HEK293 (cell line): ENCODE data around the gene KRT79.

Experiments used
- CTCF ChIA-PET: fragments of 350-600 bp; formaldehyde crosslinking; extraction: SDS; loops from one replicate; lab custom pipeline; 2021; ENCODE audit warnings: antibody characterized with exemption; lab: Yijun Ruan, JAX
- POLR2A ChIA-PET: fragments of 300-600 bp; formaldehyde crosslinking; extraction: SDS; loops from one replicate; lab custom pipeline; 2020; ENCODE audit warnings: antibody characterized with exemption, inconsistent platforms; lab: Yijun Ruan, JAX
- H3K27ac ChIP-seq: fragments of 200-500 bp; sonication (Bioruptor generic); 2 replicates; pipeline ENCODE4 v1.5.1; 2014; ENCODE audit warnings: low read depth, low read length, control low read depth, inconsistent platforms; ENCODE audit errors: extremely low read depth
- H3K36me3 ChIP-seq, 2 experiments: fragments of 200-500 bp in 1 of 2; sonication (Bioruptor generic) in 1 of 2; 1 replicate in 1 of 2; 2 replicates in 1 of 2; pipeline ENCODE4 v1.5.1; 2014 to 2017; ENCODE audit warnings: inconsistent platforms in 2 of 2, low read length in 2 of 2; ENCODE audit not compliant: control insufficient read depth in 2 of 2, insufficient read depth in 1 of 2
- H3K4me1 ChIP-seq: fragments of 200-500 bp; sonication (Bioruptor generic); 2 replicates; pipeline ENCODE4 v1.5.1; 2014; ENCODE audit warnings: mild to moderate bottlenecking, low read length, inconsistent platforms; ENCODE audit not compliant: control insufficient read depth, insufficient read depth
- H3K4me3 ChIP-seq: 2 replicates; pipeline ENCODE4 v1.5.1; 2011; ENCODE audit warnings: low read depth, mild to moderate bottlenecking, control low read depth, low read length, moderate library complexity
- H3K9me3 ChIP-seq: fragments of 200-500 bp; sonication (Bioruptor generic); 2 replicates; pipeline ENCODE4 v1.5.1; 2014; ENCODE audit warnings: low read depth, low read length, inconsistent platforms; ENCODE audit not compliant: control insufficient read depth, insufficient read depth
- CTCF ChIP-seq: fragments of 450-650 bp; formaldehyde crosslinking; IDR thresholded peaks from 2 replicates; pipeline ENCODE4 v1.5.1; 2016; ENCODE audit warnings: missing biosample characterization, missing genetic modification characterization
- EGR2 ChIP-seq: fragments of 450-650 bp; formaldehyde crosslinking; IDR thresholded peaks from 2 replicates; pipeline ENCODE4 v1.5.1; 2016; ENCODE audit warnings: low read depth, missing biosample characterization, missing genetic modification characterization
- HOXC10 ChIP-seq: sonication (generic); formaldehyde crosslinking; IDR thresholded peaks from 2 replicates; pipeline ENCODE4 v1.8.1; 2023; ENCODE audit warnings: mild to moderate bottlenecking, missing genetic modification reagents
- IKZF3 ChIP-seq: fragments of 450-650 bp; IDR thresholded peaks from 2 replicates; pipeline ENCODE4 v1.5.0; 2018; ENCODE audit warnings: missing biosample characterization, mild to moderate bottlenecking, missing genetic modification characterization, moderate library complexity
- KLF8 ChIP-seq: fragments of 450-650 bp; formaldehyde crosslinking; IDR thresholded peaks from 2 replicates; pipeline ENCODE4 v1.5.1; 2016; ENCODE audit warnings: missing biosample characterization, missing genetic modification characterization
- MYNN ChIP-seq: fragments of 450-650 bp; formaldehyde crosslinking; IDR thresholded peaks from 2 replicates; pipeline ENCODE4 v1.5.1; 2016; ENCODE audit warnings: missing biosample characterization, missing genetic modification characterization, borderline replicate concordance
- PRDM1 ChIP-seq: fragments of 450-650 bp; formaldehyde crosslinking; IDR thresholded peaks from 2 replicates; pipeline ENCODE4; 2016; ENCODE audit warnings: missing biosample characterization, missing genetic modification characterization
- RBAK ChIP-seq: fragments of 450-650 bp; formaldehyde crosslinking; IDR thresholded peaks from 2 replicates; pipeline ENCODE4 v1.5.1; 2016; ENCODE audit warnings: missing biosample characterization, missing genetic modification characterization
- SETDB1 ChIP-seq: IDR thresholded peaks from one replicate; pipeline ENCODE4 v1.6.1; 2017; ENCODE audit warnings: mild to moderate bottlenecking, low read length, moderate library complexity, mixed read lengths; ENCODE audit not compliant: insufficient read length
- ZBTB17 ChIP-seq: fragments of 450-650 bp; formaldehyde crosslinking; IDR thresholded peaks from 2 replicates; pipeline ENCODE4 v1.5.1; 2016; ENCODE audit warnings: missing biosample characterization, missing genetic modification characterization
- ZBTB20 ChIP-seq: fragments of 450-650 bp; formaldehyde crosslinking; IDR thresholded peaks from 2 replicates; pipeline ENCODE4 v1.5.1; 2016; ENCODE audit warnings: missing biosample characterization, missing genetic modification characterization
- ZBTB7A ChIP-seq: fragments of 450-650 bp; formaldehyde crosslinking; IDR thresholded peaks from 2 replicates; pipeline ENCODE4 v1.5.1; 2016; ENCODE audit warnings: low read depth, missing biosample characterization, missing genetic modification characterization
- ZNF391 ChIP-seq: fragments of 450-650 bp; formaldehyde crosslinking; IDR thresholded peaks from 2 replicates; pipeline ENCODE4 v1.5.1; 2016; ENCODE audit warnings: low read depth, missing biosample characterization, missing genetic modification characterization, borderline replicate concordance
- ZNF404 ChIP-seq: fragments of 450-650 bp; formaldehyde crosslinking; IDR thresholded peaks from 2 replicates; pipeline ENCODE4 v1.5.1; 2017; ENCODE audit warnings: missing biosample characterization, missing genetic modification characterization
- ZNF48 ChIP-seq: fragments of 450-650 bp; formaldehyde crosslinking; IDR thresholded peaks from 2 replicates; pipeline ENCODE4 v1.5.1; 2016; ENCODE audit warnings: missing biosample characterization, missing genetic modification characterization
- ZNF610 ChIP-seq: fragments of 450-650 bp; formaldehyde crosslinking; IDR thresholded peaks from 2 replicates; pipeline ENCODE4 v1.5.1; 2016; ENCODE audit warnings: missing biosample characterization, missing genetic modification characterization, borderline replicate concordance
- ZNF621 ChIP-seq: fragments of 450-650 bp; formaldehyde crosslinking; IDR thresholded peaks from 2 replicates; pipeline ENCODE4 v1.5.1; 2017; ENCODE audit warnings: missing biosample characterization, missing genetic modification characterization
- ZNF639 ChIP-seq: fragments of 450-650 bp; formaldehyde crosslinking; IDR thresholded peaks from 2 replicates; pipeline ENCODE4 v1.5.1; 2016; ENCODE audit warnings: missing biosample characterization, missing genetic modification characterization
- ZNF701 ChIP-seq: fragments of 450-650 bp; formaldehyde crosslinking; IDR thresholded peaks from 2 replicates; pipeline ENCODE4 v1.5.1; 2016; ENCODE audit warnings: missing biosample characterization, missing genetic modification characterization
- ZNF747 ChIP-seq: fragments of 450-650 bp; formaldehyde crosslinking; IDR thresholded peaks from 2 replicates; pipeline ENCODE4 v1.5.1; 2016; ENCODE audit warnings: missing biosample characterization, missing genetic modification characterization
- ZSCAN18 ChIP-seq: fragments of 450-650 bp; formaldehyde crosslinking; IDR thresholded peaks from 2 replicates; pipeline ENCODE4 v1.5.1; 2016; ENCODE audit warnings: missing biosample characterization, missing genetic modification characterization
- ZSCAN5A ChIP-seq: fragments of 450-650 bp; formaldehyde crosslinking; IDR thresholded peaks from 2 replicates; pipeline ENCODE4 v1.5.1; 2016; ENCODE audit warnings: missing biosample characterization, missing genetic modification characterization

KRT79 gene

GRCh38 chr12:52806169-52806811, 27.8 kb downstream of the KRT79 start (continued):
- TF ChIP-seq ZSCAN18 (tag by site-specific recombination) (no peak), CTCF (tag by site-specific recombination) (no peak), ZNF621 (tag by site-specific recombination) (no peak), RBAK (no peak), ZNF701 (no peak), HOXC10 (CRISPR knock-in tag) (no peak)
- TF ChIP-seq, all 188 proteins: peak for 0

- ChIA-PET CTCF (no interaction called here), POLR2A (no interaction called here)
- no peaks in the 10 kb centered on the region for H3K9me3 ChIP-seq
- no peak overlapping the region for H3K27ac ChIP-seq
- no peak for TF ChIP-seq SETDB1
- no peak for TF ChIP-seq ZNF48
- no peak for TF ChIP-seq MYNN (tag by site-specific recombination)
- TF ChIP-seq CTCF (tag by site-specific recombination) = no peak
- TF ChIP-seq ZBTB20 (tag by site-specific recombination) = no peak
- no peak for TF ChIP-seq IKZF3 (tag by site-specific recombination)
- no peak for TF ChIP-seq ZBTB17 (tag by site-specific recombination)
- TF ChIP-seq ZNF747 = no peak
- TF ChIP-seq ZSCAN18 (tag by site-specific recombination) = no peak
- TF ChIP-seq ZNF404 = no peak
- no peaks in the 10 kb centered on the region; the same call in 1 of the 2 replicates for H3K4me1 ChIP-seq
- no peaks in the 10 kb centered on the region for H3K36me3 ChIP-seq
- no peak overlapping the region for H3K4me3 ChIP-seq
Measured at GRCh38 chr12:52805739-52806138, 28.4 kb downstream of the KRT79 start.

GRCh38 chr12:52805000-52805399, 29.1 kb downstream of the KRT79 start:
- no peak overlapping the region for H3K4me3 ChIP-seq
- no peaks in the 10 kb centered on the region for H3K9me3 ChIP-seq
- POLR2A ChIA-PET = no interaction called here
- CTCF ChIA-PET = interaction anchor here (0.6 kb wide), 1 partner anchor 80 kb away, joined by 3 read pairs; no protein-coding TSS in a partner anchor
- H3K36me3 ChIP-seq = no peaks in the 10 kb centered on the region
- no peak overlapping the region for H3K27ac ChIP-seq
- no peaks in the 10 kb centered on the region; the same call in 1 of the 2 replicates for H3K4me1 ChIP-seq
- TF ChIP-seq ZNF610 (tag by site-specific recombination) (no peak), ZSCAN5A (tag by site-specific recombination) (no peak), KLF8 (no peak), PRDM1 (tag by site-specific recombination) (no peak), EGR2 (tag by site-specific recombination) (no peak), ZBTB7A (tag by site-specific recombination) (no peak), ZNF391 (tag by site-specific recombination) (no peak), ZNF639 (tag by site-specific recombination) (no peak), IKZF3 (tag by site-specific recombination) (no peak)
